NCI-H1048 (cell line): ENCODE results near the gene CASTOR2.
"Not testable (repeated sequence)": the region's sequence is repeated elsewhere in the genome, so short reads cannot be mapped to it uniquely, and the experiment has no call there.

Experiments used
- DNase-seq: peaks from one replicate; lab custom pipeline; 2025; lab: John Stamatoyannopoulos, UW

Gene CASTOR2

GRCh38 chr7:74994869-74995543 is 30.5 kb downstream of the CASTOR2 start:
- not testable (repeated sequence) for DNase-seq

DNA sequence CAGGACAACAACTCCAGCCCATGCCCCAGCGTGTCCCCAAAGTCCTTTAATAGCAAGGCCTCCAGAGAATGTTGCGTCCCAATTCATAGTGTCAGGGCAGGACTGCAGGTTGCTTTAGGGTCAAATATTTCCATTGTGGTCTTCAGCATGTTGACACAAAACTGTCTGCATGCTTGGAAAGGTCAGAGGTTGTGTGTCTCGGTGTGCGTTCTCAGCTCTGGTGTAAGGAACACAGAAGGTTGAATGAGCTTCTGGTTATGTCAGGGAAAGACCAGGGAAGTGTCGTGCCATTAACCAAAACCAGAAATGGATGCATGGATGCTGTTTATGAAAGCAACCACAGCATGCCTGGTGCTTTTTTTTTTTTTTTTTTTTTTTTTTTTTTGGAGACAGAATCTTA is 31.9 kb downstream of the CASTOR2 start:
- DNase-seq, result not testable (repeated sequence)

DNA sequence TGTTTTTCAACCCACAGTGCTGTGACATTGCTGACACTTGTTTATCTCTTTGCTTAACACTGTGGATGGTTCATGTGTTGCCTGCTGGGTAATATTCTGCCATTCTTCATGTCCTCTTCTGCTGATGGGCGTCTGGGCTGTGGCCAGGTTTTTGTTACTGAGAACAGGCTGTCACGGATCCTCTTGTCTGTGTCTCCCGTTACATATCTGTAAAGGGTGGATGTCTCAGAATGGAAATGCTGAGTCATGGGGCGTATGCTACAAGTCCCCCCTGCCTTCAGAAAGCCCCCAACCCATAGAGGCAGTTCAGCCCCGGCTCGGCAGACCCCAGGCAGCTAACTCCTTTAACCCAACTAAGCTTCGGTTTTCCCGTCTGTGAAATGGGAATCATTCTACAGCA is 33.3 kb downstream of the CASTOR2 start:
- DNase-seq, result not testable (repeated sequence)

DNA sequence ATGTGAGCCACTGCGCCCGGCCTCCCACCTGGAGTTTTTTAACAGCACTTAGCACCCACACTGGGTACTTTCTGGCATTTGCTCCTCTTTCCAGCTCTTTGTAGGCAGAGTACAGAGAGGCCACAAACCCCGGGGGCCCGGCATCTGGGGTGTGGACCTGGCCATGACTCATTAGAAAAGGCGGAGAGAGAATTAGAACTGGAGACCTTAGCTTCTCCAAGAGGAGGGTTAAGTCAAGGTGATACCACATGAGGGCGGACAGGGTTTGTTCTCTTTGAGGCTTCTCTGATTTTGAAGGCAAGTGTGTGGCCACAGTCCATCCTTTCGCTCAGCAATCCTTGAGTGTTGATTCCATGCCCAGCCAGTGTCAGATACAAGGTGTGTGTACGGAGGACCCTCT is 36.9 kb downstream of the CASTOR2 start:
- DNase-seq, result not testable (repeated sequence)

DNA sequence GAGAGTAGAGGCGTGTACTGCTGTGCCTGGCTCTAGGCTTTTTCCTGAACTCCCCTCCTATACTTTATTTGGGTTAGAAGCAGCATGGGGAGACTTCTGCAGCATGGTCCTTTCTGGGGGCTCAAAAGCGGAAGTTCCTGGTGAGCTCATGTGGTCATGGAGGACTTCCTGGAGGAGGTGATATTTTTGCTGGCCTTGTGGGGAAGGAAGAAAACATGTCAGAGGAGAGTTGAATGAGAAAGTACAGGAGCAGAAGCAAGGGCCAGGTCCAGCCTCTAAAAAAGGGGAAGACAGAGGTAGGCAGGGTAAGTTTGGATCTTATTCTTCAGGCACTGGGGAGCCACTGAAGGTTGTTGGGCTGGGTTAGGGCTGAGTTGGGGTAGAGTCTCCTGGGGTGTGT is 45.5 kb downstream of the CASTOR2 start:
- no peak for DNase-seq

DNA sequence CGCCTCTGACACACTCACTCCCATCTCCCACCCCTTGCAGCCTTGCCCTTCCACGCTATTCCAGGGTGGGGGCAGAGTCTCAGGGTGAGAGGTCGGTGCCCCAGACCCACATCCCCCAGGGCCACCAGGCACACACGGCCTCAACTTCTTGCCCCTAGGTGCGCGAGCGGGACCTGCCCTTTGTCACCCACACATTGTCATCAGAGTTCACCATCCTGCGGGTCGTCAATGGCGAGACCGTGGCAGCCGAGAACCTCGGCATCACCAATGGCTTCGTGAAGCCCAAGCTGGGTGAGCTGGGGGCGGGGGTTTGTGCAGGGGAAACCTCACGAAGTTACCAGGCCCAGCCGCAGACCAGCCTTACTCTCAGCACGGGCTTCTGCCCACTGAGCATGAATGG is 53.3 kb downstream of the CASTOR2 start:
- DNase-seq, result no peak

DNA sequence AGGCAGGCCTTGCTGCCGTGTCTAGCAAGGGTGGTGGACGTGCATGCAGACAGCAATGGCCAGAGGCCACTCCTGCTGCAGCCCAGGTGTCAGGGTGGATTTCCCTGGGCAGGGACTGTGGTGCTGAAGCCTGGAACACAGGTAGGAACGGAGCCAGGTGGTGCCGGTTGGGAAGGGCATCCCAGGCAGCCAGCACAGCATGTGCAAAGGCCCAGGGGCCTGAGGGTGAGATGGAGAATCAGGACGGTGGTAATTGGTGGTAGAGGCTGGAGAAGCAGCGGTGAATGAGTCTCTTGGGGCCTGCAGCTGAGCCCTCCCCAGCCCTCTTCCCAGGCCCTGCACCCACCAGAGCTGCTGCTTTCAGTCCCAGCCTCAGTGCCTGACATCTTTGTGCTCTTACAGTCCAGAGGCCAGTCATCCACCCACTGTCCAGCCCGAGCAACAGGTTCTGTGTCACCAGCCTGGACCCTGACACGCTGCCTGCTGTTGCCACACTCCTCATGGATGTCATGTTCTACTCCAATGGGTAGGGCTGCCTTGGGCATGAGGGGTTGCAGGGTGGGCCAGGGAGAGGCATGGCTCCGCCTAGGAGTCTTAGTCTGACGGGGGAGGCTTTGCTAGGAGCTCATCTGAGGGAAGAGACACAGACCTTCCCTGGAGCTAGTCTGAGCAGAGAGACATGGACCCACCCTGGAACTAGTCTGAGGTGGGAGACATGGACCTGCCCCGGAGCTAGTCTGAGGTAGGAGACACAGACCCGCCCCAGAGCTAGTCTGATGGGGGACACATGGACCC is 54.3 kb downstream of the CASTOR2 start:
- DNase-seq, result no peak

DNA sequence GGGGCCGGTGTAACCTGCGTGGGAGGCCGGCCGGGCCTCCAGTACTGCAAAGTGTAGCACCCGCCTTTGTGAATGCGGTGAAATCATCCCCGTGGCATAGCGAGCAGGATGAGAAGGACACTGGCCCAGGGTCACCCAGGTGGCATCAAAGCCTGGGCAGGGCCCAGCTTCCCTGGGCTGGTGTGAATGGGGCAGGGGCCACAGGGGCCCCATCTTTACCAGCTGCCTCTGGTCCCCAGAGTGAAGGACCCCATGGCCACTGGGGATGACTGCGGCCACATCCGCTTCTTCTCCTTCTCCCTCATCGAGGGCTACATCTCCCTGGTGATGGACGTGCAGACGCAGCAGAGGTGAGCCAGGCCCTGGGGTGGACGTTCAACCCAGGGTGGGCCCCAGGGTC is 55.3 kb downstream of the CASTOR2 start:
- DNase-seq, result no peak

DNA sequence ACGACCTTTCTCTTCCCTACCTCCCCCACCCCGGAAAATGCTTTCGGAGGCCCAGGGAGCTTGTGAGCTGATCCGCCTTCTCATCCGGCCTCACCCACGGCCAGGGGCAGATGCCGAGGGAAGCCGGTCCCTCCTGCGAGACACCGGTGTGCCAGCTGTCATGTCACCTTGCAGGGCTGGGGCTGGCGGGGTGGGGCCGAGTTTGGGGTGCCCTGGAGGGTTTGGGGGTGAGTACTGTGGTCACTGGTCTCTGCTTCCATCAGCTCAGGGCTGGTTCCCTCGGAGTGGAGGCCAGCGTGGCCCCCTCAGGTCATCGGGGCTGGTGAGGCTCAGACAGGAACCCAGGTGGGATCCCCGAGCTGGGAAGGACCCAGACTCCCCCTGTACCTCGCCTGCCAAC is 60.4 kb downstream of the CASTOR2 start:
- no peak for DNase-seq

DNA sequence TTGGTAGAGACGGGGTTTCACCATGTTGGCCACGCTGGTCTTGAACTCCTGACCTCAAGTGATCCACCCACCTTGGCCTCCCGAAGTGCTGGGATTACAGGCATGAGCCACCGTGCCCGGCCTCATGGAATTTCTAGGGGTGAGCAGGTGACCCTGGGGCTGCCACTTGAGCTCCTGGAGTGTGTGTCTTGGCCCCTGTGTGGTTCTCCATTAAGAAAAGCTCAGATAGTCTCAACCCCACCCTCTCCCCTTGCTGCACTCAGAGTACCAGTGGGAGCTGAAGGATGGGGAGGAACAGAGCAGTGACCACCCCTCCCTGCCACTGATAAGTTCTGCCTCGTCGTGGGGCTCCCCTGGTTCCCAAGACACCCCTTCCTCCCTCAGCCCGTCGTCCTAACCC is 63.8 kb downstream of the CASTOR2 start:
- no peak for DNase-seq

DNA sequence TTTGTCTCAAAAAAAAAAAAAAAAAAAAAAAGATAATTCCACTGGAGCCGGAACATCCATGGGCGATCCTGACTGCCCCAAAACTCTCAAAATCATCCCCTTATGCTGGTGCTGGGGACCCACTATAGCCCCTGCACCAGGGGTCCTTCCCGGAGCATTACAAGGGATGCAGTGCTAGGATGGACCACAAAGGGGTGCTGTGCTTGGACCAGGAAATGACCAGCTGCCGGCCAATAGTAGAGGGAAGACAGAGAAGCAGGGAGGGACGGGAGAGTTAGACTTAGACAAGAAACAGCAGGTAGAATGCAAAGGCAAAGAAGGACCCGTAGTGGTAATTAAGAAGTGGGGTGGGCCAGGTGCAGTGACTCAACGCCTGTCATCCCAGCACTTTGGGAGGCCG is 68.6 kb downstream of the CASTOR2 start:
- no peak for DNase-seq

- no peak for DNase-seq
Observed at GRCh38 chr7:75033826-75034225, 69.3 kb downstream of the CASTOR2 start.

- DNase-seq, result no peak
Observed at GRCh38 chr7:75038508-75038907, 74.0 kb downstream of the CASTOR2 start.

DNA sequence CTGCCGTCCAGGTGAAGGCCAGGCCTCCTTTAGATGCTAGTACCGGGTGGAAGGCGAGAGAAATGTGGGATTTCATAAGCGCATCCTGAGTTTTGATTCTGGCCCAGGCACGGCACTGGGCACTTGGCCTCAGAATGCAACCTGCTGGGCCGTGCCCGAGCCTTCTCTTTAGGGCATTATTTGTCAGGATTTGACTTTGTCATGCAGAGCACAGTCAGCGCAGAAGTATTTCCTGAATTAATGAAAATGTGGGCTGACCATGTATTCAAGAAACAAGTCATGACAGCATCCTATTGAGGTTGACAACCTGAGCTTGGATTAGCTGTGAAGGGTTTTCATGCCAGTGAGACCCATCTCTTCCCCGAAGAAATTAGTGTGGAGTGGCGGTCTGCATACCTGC is 74.7 kb downstream of the CASTOR2 start:
- DNase-seq, result no peak

GRCh38 chr7:75039709-75040108 is 75.2 kb downstream of the CASTOR2 start:
- DNase-seq, result no peak

DNA sequence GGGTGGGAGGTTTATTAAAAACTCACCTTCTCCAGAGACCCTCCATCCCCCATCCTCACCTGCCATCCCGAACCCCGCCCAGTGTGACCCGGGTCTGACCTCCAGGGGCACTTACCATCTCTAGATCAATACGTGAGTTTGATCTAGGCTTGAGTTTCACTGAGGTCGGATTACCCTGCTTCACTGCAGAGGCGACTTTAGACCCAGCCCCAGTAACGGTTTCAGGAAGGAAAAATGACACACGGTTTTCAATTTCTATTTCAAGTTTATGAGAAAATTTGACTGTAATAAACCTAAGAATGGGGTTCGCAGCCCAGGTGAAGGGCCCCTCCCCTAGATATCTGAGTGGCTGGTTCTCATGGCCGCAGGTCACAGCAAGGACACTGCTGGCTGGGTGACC is 76.0 kb downstream of the CASTOR2 start:
- DNase-seq, result no peak

DNA sequence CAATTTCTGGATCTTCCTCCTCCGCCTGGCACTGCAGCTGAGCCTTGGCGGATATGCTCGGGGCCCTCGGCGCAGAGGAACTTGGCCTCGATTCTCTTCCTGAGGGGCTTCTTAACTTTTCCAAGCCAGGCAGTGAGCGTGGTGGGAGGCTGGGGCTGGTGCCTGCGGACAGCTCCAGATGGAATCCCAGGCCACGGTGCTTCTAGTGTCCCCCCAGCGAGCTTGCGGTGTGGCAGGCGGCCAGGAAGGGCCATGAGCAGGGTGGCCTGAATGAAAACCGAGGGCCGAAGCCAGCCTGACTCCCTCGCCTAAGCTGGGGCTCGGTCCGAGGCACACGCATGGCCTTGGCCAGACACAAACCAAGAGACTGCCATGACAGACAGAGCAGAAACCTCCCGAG is 77.8 kb downstream of the CASTOR2 start:
- no peak for DNase-seq

GRCh38 chr7:75042831-75043703 is 78.6 kb downstream of the CASTOR2 start:
- DNase-seq, result no peak

- no peak for DNase-seq
Observed at GRCh38 chr7:75045881-75046280, 81.4 kb downstream of the CASTOR2 start.

DNA sequence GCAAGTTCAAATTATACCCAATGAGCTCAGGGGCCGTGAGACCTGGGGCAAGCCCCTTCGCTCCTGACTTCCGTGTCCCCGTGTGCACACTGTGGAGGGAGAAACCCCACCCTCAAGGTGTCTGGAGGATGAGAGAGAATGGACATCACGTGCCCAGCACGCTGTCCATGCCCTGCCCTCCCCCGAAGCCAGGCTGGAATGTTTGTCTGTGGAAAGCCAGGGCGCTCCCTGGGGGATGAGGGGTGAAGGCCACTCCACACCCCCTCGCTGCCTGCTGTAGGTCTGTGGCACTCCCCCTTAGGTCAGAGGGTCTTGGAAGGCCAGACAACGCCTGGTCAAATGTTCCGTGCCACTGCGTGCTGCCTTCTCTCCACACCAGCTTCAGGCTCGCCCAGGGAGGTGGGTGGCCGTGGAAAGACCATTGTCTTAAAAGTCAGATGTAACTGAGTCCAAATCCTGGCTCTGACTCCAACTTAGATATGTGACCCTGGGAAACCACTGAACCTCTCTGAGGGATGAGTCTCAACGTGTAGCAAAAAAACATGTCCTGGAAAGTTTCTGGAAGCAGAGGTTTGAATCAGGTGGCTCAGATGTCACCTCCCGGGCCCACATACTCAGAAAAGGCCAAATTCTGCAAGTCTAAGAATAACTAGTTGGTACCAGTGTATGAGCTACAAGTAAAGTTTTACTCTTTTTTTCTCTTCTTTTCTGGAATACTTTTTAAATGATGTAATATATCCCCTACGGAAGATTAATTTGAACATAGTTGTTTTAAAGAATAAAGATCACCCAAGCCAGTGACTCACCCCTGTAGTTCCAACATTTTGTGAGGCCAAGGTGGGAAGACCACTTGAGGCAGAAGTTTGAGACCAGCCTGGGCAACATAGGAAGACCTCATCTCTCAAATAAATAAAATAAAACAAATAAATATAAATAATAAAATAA is 84.2 kb downstream of the CASTOR2 start:
- no peak for DNase-seq

DNA sequence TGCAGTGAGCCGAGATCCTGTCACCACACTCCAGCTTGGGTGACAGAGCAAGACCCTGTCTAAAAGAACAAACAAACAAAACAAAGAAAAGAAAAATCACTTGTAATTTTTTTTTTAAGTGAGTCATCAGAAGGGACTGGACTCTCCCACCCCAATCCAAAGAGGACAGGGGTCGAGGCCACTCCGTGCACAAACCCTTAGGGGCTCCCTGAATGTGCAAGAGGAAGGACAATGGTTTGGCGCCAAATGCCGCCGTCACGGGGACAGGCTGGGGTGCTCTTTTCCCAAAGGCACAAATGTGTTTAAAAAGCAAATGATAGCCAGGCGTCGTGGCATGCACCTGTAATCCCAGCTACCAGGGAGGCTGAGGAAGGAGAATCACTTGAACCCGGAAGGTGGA is 85.3 kb downstream of the CASTOR2 start:
- DNase-seq, result no peak

DNA sequence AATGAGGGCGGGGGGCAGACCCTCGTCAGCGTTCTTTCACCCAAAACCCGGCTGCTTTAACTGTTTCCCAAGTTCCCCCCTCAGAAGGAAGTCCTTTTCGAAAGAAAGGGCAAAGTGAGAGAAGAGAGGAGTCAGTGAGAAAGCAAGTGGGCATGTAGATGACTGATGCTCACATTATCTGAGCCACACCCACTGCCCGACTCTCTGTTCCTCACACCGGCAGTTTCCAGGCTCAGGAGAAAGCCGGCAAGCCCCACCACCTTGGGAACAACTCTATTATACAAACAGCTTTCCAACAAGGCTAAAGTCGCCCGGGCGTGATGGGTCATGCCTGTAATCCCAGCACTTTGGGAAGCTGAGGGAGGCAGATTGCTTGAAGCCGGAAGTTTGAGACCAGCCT is 86.0 kb downstream of the CASTOR2 start:
- DNase-seq, result no peak
